Amniotic epithelial cell (primary cell): ENCODE measurements around the gene ABCA8.
"Not testable (repeated sequence)": the region's sequence is repeated elsewhere in the genome, so short reads cannot be mapped to it uniquely, and the experiment has no call there.

ENCODE experiments used
- DNase-seq: peaks from one replicate; pipeline ENCODE4 v3.0.0-alpha.2; 2010; ENCODE audit warnings: low read depth

Gene ABCA8

DNA sequence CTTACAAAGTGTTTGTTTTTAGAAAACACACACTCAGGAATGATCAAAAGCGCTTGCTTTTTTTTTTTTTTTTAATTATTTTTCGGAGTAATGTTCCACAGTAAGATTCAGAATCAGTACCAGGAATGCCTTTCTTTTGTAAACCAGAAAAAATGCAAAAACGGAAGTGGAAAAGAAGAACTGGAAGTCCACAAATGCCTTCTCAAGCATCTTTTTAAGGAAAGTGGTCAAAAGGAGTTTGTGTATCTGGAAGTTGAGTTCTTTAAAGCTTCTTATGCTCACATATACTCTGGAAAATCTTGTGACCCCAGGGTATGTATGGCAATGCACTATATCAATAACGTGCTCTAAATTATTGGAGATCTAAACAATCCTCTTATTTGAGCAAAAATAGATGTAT lies 126.0 kb downstream of the ABCA8 start:
- no peak for DNase-seq

DNA sequence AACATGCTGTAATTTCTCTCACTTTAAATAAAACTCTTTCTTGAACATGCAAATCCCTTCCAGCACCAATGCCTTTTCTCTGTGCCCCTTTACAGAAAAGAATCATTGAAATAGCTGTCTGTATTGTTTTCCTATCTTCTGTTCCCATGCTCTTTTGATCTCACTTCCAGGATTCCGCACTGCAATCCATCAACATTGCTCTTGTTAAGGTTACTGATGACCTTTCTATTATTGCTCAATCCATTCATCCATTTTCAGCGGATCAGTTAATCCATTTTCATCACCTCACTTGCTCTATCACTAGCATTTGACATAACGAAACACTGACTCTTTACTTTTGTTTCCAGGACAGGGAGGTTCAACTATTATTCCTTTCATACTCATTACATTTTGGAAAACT lies 130.5 kb downstream of the ABCA8 start:
- DNase-seq = peak; percentile 12

DNA sequence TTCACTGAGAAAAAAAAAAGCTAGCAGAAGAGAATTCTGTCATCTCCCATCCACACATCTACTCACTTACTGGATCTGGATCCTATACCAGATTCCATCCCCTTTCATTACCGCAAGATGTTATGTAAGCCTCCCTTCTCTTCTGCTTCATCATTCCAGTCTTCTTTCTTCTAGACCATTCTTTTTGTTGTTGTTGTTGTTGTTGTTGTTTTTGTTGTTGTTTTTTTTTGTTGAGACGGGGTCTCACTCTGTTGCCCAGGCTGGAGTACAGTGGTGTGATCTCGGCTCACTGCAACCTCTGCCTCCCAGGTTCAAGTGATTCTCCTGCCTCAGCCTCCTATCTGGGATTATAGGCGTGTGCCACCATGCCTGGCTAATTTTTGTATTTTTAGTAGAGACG lies 131.0 kb downstream of the ABCA8 start:
- DNase-seq = not testable (repeated sequence)

DNA sequence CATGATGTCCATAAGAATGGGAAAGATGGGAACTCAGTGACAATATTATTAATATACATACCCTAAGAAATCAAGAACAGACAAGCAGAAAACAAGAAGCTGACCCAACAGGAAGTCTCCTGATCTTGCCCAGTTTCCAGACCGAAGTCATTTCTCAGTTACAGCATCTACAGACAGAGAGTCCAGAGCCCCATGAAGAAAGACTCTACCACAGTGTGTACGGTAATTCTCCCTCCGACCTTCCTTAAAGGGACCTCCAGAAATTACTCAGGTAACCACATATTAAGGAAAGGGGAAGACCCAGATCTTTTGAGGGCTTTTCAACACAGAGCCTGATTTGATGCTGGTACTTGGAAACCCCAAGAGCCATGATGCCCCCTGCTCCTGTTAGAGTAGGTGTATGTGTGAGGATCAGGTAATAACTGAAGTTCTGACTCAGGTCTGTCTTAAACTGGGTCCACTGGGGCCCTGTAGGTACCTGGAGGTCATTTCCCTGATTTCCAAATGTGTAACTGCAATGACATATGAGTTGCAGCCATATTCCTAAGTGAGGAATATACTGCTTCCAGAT lies 132.4 kb downstream of the ABCA8 start:
- no peak for DNase-seq

DNA sequence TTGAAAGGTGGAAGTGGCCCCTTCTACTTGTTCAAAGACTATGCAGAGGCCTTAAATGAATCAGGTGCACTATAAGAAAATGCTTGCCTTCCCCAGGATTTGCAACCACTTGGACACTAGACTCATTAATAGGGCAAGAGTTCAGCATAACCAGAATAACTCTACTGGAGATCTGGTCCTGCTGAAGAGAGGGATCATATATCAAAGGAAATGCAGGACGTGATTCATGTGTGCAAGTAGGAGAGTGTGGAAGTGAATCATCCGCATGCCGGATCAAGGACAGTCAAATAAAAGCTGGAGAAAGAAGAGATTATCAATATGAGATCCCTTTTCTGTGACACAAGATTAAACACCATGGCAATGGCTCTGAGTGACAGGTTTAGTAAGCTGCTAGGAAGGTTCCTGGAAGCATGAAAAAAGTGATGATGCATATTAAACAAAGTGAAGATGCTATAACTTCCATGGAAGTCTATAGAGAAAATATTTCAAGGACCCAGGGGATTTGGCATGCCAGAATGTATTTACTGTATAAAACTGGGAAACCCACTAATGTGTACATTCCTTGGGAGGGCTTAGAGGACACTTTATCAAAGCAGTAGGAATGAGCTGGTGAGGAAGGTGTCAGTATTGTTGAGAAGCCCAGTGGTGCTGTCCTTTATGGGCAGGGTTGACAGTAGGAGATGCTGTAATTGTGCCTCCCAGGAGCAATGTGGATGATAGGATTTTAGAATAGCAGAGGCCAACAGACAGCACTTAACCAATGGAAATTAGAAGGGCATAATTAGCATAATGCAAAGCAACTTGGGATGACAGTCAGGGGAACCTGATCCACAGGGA lies 133.1 kb downstream of the ABCA8 start:
- DNase-seq = peak; percentile 96

DNA sequence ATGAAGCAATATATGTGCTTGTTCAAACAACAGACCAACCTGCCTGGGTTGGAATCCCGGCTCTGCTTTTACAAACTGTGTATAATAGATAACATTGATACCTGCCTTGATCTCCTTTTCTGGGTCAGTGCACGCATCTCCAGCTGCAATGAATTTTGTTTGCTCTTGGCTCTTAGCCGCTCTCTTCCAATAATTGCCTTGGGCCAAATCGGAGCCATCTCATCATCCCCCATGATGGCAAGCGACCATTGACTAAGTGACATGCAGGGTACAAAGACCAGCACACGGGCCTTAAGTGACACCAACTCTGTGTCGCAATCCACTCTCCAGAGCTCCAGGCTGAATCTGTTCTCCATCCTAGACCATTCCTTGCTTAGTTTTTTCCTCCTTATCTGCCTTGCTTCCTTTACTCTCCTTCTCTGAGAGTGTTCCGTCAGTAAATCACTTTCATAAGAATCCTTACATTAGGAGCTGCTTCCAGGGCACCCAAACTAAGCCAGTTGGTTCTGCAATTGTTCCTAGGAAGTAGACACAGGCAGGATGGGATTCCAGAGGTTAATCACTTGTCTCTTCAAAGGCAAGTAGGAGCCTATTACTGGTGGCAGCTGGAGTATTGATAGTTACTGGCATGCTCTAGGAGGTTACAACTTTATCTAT lies 134.2 kb downstream of the ABCA8 start:
- peak; percentile 39 for DNase-seq

DNA sequence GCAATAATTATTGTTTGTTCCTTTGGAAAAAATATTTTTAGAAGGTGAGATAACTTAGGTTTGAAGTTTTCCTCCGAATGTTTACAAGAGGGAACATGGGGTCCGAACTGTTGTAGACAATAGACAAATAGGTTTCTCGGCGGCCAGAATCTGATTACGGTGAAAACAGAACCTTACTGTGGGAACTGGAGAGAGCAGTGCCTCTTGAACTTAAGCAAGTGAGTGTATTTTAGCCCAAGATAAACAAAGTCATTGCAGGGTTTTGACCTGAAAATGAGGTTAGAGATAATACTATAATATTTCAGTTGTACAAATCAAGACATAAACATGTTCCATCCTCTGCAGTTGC lies 134.7 kb downstream of the ABCA8 start:
- peak; percentile 75 for DNase-seq

DNA sequence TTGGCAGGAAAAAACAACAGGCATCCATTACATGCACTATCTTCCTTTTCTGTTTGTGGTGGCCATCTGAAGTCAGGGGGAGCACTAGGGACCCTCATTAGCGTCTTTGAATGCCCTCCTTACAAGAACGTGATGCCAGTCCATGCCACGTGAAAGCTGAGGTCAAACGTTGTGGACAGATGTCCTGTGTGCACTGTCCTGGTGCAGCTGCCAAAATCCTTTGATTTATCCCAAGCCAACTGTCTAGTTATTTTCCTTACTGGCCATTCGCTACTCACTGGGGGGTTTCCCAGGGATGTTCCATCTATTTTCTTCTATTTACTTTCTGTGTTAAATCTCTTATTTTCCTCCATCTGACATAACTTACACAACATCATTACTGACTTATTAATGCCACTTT lies 135.7 kb downstream of the ABCA8 start:
- no peak for DNase-seq
